ENCODE results near the gene ACSL3. TPM values are rescaled to one million over a fixed set of nuclear protein-coding genes. Genes with fewer than 3 reads are reported as not detected.

Gene ACSL3
- total RNA-seq, 4 donors from 2014 or later = 34.7 to 56.8 (median 38.2) TPM

- DNase-seq (no peak), ATAC-seq (no peak)
- no peaks in the 10 kb centered on the region for H3K27me3 ChIP-seq
- no peaks in the 10 kb centered on the region for H3K4me1 ChIP-seq
- in situ Hi-C loops (cut with MboI; ENCODE audit: low sequenced_read_pairs in 4 of 4) = no loop called here
- no peak overlapping the region for H3K4me3 ChIP-seq
- no peak overlapping the region for H3K27ac ChIP-seq
- intact Hi-C loops (cut with DNase I; ENCODE audit: low total_unique reads) = no loop called here
- TF ChIP-seq CTCF (IDR thresholded peaks at IDR 0.05 in 4 of 5, conservative IDR thresholded peaks at IDR 0.05 in 1 of 5) (no peak), POLR2A (IDR thresholded peaks at IDR 0.05) (no peak)
- no peaks in the 10 kb centered on the region for H3K9me3 ChIP-seq
- no peaks in the 10 kb centered on the region for H3K36me3 ChIP-seq
Observed at GRCh38 chr2:222833410-222833809, 27.4 kb upstream of the ACSL3 start.

GRCh38 chr2:222835143-222835822 lies 25.6 kb upstream of the ACSL3 start:
- intact Hi-C loops (cut with DNase I; ENCODE audit: low total_unique reads) = no loop called here
- DNase-seq = no peak
- Histone ChIP-seq H3K27ac (no peak overlapping the region), H3K4me1 (no peaks in the 10 kb centered on the region), H3K27me3 (no peaks in the 10 kb centered on the region), H3K9me3 (no peaks in the 10 kb centered on the region), H3K36me3 (no peaks in the 10 kb centered on the region), H3K4me3 (no peak overlapping the region)
- in situ Hi-C loops (cut with MboI; ENCODE audit: low sequenced_read_pairs in 4 of 4) = no loop called here
- no peak for TF ChIP-seq POLR2A (IDR thresholded peaks at IDR 0.05)
- TF ChIP-seq CTCF (IDR thresholded peaks at IDR 0.05 in 4 of 5, conservative IDR thresholded peaks at IDR 0.05 in 1 of 5) = no peak
- ATAC-seq = no peak

- Histone ChIP-seq H3K4me3 (no peak overlapping the region), H3K9me3 (no peaks in the 10 kb centered on the region), H3K4me1 (no peaks in the 10 kb centered on the region), H3K27ac (no peak overlapping the region), H3K27me3 (no peaks in the 10 kb centered on the region), H3K36me3 (no peaks in the 10 kb centered on the region)
- DNase-seq (no peak), ATAC-seq (no peak)
- intact Hi-C loops (cut with DNase I; ENCODE audit: low total_unique reads) (no loop called here), in situ Hi-C loops (cut with MboI; ENCODE audit: low sequenced_read_pairs in 4 of 4) (no loop called here)
- no peak for TF ChIP-seq POLR2A (IDR thresholded peaks at IDR 0.05)
- no peak for TF ChIP-seq CTCF (IDR thresholded peaks at IDR 0.05 in 4 of 5, conservative IDR thresholded peaks at IDR 0.05 in 1 of 5)
Observed at GRCh38 chr2:222835823-222836151, 25.0 kb upstream of the ACSL3 start.

- TF ChIP-seq POLR2A (IDR thresholded peaks at IDR 0.05) = no peak
- TF ChIP-seq CTCF (IDR thresholded peaks at IDR 0.05 in 4 of 5, conservative IDR thresholded peaks at IDR 0.05 in 1 of 5) = no peak
- DNase-seq (no peak), ATAC-seq (no peak)
- Histone ChIP-seq H3K36me3 (no peaks in the 10 kb centered on the region), H3K9me3 (no peaks in the 10 kb centered on the region), H3K27ac (no peak overlapping the region), H3K27me3 (no peaks in the 10 kb centered on the region), H3K4me1 (peaks cover 5 to 10% of the 10 kb centered on the region in 2 donors), H3K4me3 (no peak overlapping the region)
- intact Hi-C loops (cut with DNase I; ENCODE audit: low total_unique reads) = no loop called here
- in situ Hi-C loops (cut with MboI; ENCODE audit: low sequenced_read_pairs in 4 of 4) = no loop called here
Observed at GRCh38 chr2:222837643-222838056, 23.2 kb upstream of the ACSL3 start.
